ENCODE results near the gene SIX2.
"Not testable (repeated sequence)": the region's sequence is repeated elsewhere in the genome, so short reads cannot be mapped to it uniquely, and the experiment has no call there.

Gene SIX2

DNA sequence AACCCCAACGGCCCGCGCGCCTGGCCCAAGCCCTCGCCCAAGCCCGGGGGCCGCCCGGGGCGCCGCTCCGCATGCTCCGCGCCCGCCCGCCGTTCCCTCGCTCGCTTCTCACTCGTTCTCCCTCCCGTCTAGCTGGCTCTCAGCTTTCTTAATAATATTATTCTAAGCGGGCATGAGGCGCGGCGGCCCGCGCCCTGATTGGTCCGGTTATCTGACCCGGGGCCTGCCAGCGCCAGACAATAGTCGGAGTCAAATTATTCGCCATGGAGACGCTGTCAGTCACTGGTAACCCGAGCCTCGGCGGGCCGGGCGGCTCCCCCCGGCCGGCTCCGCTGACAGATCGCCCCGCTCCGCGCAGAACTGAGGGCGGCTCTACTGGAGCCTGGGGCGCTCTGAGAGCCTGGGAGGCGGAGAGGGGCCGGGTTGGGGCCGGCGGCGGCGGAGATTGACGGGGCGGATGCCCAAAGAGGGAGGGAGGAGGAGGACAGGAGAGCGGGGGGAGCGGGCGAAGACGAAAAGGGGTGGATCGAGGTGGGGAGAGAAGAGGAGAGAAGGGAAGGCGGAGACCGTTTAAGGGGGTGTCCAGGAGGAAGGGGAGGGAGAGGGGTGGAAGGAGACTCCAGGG is at the start of gene SIX2:
SIX2 (minus strand) TSS at position 150 of the 625 bp plus-strand sequence. CDS start 342 bp downstream, outside the sequence.
- no peak for DNase-seq (ENCODE audit: low read depth in 4 of 4, low spot score in 1 of 4)

DNA sequence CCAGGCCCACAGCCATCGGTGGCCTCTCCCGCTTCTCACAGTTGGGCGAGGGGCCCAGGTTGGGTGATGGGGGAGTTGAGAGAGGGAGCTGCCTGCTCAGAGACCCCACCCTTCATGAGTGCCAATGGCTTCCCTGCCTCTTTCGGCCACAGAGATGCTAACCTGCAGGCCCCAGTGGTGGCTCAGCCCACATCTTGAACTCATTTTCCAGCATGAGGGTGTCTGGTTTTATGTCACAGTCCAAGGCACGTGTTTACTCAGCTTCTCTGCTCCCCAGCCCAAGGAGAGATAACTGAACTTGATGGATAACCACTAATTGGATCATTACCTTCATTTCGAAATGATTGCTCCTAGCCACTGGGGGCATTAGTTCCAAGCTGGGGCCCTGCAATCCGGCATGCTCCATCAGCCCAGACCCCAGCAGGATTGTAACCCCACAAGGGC is 45.9 kb upstream of the SIX2 start:
- DNase-seq (ENCODE audit: low read depth in 4 of 4, low spot score in 1 of 4): no peak

DNA sequence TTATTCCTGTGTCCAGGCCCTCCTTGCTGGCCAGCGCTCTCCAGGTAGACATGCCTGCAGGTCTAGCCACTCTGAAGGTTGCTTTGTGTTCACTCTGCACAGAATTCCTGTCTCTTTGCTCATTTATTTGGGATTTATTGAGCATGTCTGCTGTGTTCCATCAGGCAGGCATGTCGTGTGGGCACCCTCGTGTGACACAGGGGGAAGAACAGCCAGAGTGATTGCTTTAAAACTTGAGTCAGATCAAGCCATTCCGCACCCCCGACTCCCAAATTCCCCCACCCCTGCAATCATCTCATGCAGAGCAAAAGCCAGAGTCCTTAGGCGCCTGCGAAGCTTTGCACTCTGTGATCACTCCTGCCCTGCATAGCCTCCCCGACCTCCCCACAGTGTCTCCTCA is 44.7 kb upstream of the SIX2 start:
- no peak for DNase-seq (ENCODE audit: low read depth in 4 of 4, low spot score in 1 of 4)

DNA sequence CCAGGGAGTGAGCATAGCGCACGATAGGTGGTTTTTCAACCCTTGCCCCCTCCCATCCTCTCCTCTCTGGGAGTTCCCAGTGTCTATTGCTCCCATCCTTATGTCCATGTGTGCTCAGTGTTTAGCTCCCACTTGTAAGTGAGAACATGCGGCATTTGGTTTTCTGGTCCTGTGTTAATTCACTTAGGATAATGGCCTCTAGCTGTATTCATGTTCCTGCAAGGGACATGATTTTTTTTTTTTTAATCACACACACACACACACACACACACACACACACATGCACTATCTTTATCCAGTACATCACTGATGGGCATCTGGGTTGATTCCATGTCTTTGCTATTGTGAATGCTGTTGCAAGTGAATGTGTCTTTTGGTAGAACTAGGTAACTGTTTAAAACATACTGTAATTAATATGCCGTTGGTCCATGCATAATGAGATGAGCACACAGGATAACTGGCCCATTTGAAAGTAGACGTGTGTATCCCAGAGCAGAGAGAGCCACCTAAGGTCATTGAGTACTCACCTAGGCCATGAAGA is 43.2 kb upstream of the SIX2 start:
- DNase-seq (ENCODE audit: low read depth in 4 of 4, low spot score in 1 of 4): no peak

DNA sequence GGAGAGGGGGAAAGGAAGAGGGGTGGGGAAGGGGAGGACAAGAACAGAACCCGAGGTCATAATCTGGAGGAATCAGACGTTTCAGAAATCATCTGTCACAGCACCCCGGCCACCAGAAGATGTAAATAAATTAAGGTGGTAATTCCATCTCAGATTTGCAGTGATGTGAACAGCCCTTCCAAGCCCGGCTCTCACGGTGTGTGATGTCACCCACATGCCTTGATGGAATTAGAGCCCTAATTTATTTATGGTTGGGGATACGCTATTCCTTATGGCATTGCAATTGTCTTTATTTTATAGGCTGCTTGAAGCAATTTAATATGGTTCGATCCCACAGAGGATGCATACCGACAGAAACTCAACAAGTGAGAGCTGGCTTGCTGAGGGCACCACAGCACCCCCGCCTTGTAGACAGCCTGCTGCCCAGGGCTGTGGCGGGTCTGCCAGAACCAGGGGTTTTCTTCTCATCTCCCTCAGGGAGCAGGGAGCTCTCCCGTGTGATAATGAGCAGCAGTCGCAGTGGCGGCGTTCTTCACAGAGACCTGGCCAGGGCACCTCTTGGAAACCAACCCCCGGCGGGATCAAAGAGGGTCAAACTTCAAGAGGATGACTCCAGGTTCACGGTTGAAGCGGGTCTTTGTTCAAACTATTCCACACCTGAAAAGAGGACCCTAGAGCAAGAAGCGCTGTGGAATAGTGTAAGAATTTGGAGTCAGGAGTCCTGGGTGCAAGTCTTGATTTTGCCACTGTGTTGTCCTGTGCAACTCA is 40.5 kb upstream of the SIX2 start:
- DNase-seq (ENCODE audit: low read depth in 4 of 4, low spot score in 1 of 4): no peak

DNA sequence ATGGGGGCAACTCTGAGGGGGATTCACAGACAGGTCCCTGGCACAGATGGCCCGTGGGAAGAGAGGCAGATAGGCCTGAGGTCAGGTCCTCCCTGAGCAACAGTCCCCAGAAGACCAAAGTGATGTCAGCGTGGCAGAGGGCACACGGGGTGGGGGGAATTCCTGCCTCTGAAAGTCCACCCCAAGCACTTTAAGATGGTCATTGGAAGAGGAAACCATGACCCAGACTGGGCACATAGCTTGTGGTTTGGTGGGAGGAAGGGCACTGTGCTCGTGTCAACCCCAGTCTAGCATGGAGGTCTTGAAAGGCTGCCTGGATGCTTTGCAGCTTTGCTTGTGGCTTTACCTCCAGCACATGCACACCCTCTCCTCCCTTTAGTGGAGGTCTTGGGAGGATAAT is 38.0 kb upstream of the SIX2 start:
- no peak for DNase-seq (ENCODE audit: low read depth in 4 of 4, low spot score in 1 of 4)

DNA sequence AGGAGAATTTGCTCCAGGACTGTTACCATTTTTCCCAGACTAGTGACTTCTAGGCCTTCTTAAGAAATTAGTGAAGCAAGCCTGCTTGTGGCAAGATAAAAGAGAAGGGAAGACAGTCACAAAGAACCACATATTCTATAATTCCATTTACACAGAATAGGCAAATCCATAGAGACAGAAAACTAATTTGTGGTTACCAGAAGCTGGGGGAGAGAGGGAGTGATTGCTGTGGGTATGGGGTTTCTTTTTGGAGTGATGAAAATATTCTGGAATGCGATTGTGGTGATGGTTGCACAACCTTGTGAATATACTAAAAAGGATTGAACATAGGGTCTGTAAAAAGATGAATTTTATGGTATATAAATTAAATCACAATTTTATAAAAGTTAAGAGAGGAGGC is 37.5 kb upstream of the SIX2 start:
- no peak for DNase-seq (ENCODE audit: low read depth in 4 of 4, low spot score in 1 of 4)

DNA sequence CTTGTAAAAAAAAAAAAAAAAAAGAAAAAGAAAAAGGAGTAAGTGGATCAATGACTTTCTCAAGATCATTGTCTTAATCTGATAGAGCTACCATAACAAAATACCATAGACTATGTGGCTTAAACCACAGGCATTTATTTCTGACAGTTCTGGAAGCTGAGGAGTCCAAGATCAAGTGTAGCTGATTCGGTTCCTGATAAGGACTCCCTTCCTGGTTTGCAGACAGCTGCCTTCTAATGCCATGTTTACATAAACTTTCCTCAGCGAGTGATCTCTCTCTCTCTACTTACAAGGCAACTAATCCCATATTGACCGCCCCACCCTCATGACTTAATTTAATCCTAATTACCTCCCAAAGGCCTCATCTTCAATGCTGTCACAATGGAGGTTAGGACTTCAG is 36.5 kb upstream of the SIX2 start:
- no peak for DNase-seq (ENCODE audit: low read depth in 4 of 4, low spot score in 1 of 4)

DNA sequence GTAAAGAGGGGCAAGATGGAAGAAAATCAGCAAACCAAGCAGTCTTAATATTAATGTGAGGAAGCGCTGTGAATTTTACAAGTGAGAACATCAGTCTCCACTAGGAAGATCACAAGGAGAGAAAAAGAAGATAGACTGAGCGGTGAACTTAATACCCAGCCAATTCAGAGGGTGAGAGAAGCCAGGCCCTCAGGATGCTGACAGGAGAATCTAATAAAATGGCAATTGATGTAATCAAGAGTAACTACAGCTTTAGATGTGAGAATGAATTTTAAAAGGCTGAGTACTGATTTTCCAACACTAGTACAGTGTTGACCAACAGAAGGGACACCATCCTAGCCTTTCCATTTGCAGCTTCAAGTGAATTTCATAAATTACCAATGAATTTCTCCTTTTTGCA is 35.7 kb upstream of the SIX2 start:
- no peak for DNase-seq (ENCODE audit: low read depth in 4 of 4, low spot score in 1 of 4)

DNA sequence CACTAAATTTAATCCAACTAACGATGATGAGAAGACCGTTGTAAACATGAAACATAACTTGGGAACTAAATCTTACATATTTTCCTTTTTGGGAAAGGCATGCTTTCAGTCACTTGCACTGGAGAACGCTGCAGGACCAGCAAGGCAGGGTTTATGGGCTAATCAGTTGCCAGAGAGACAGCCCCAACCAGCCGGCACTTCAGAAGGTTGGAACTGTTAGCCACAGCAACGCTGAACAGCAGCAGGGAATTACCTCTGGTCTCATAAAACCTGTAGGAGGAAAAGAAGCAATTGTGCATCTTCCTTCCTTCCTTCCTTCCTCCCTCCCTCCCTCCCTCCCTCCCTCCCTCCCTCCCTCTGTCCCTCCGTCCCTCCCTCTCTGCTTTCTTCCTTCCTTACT is 33.9 kb upstream of the SIX2 start:
- no peak for DNase-seq (ENCODE audit: low read depth in 4 of 4, low spot score in 1 of 4)

DNA sequence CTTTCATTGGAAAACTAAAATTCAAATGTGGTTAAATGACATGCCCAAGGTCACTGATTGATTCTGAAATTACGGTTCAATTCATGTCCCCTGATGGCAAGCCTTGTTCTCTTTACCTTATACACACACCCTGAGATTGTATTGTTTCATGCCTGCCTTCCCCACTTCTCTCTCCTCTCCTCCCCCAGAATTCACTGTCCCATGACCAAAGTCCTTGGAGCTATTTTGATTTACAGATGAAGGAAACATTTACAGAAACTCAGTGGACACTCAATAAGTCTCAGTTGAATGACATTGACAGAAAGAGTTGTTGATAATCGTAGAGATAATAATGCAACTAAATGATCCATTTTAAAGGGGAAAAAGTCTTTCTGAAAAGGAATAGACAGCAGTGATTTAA is 33.1 kb upstream of the SIX2 start:
- DNase-seq (ENCODE audit: low read depth in 4 of 4, low spot score in 1 of 4): no peak

DNA sequence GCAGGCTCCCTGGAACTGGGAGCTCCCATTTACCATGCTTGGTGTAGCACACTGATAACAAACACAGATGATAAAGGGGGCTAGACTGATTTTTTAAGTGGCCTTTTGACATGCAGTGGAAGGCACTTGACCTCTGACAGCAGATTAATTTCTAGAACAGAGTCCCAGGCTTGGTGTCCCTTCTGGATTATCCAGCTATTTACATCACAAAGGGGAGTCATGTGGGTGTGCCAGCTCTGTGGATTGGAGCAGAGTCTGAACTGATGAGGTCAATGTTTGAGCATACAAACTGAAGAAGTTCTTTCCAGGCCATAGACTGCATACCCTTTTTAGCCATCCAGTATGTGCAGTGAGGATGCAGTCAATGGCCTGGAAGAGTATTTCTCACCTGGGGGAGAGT is 31.5 kb upstream of the SIX2 start:
- DNase-seq (ENCODE audit: low read depth in 4 of 4, low spot score in 1 of 4): no peak

DNA sequence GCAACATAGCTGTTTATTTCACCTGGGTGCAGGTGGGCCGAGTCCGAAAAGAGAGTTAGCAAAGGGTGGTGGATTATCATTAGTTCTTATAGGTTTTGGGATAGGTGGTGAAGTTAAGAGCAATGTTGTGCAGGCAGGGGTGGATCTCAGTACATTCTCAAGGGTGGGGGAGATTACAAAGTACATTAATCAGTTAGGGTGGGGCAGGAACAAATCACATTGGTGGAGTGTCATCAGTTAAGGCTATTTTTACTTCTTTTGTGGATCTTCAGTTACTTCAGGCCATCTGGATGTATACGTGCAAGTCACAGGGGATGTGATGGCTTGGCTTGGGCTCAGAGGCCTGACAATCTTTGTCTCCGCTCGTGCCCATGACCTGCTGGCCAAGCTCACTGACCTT is 30.6 kb upstream of the SIX2 start:
- not testable (repeated sequence) for DNase-seq (ENCODE audit: low read depth in 4 of 4, low spot score in 1 of 4)

DNA sequence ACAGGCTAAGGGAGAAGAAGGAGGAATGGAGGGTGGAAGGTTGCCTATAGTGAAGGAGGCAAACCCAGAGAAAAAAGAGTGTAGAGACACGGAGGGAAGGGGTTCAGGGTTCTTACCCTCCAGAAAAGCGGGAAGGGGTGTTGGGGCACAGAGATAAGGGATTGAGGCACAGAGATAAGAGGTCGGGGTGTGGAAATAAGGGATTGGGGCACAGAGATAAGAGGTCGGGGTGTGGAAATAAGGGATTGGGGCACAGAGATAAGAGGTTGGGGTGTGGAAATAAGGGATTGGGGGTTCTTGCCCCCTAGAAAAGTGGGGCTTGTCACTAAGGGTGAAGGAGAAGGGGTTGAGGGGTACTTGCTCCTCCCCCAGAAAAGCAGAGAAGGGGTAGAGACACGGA is 29.6 kb upstream of the SIX2 start:
- DNase-seq (ENCODE audit: low read depth in 4 of 4, low spot score in 1 of 4): not testable (repeated sequence)

DNA sequence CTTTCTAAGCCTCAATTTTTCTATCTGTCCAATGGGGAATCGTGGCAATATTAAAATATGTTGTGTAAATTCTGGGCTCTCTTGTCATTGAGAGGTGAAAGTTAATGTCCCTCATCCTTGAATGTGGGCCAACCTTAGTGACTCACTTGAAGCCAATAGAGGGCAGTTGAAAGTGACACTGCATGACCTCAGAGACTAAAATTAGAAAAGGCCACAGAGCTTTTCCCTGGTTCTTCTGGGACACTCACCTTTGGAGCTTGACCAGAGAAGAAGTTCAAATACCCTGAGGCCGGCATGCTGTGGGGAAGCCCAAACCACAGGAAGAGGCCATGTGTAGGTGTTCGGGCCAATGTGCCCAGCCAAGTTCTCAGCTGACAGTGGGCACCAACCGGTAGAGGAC is 24.1 kb upstream of the SIX2 start:
- no peak for DNase-seq (ENCODE audit: low read depth in 4 of 4, low spot score in 1 of 4)

DNA sequence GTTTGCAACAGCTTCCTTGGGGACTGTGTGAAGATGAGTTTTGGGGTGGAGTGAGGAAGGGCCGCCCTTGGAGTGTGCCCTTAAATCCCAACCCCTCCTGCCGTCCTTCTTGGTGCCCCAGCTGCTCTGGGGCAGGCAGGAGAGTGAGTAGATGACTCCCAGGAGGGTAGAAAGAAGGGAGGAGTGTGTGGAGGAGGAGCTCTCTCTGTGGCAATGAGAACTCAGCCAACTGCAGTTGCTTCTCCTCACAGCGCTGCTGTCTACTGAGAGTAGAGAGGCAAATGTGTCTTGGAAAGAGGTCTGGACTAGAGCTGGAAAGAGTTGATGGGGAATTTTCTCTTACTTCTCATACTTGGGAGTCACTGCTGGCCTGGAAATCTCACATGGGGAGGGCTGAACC is 21.8 kb upstream of the SIX2 start:
- no peak for DNase-seq (ENCODE audit: low read depth in 4 of 4, low spot score in 1 of 4)

DNA sequence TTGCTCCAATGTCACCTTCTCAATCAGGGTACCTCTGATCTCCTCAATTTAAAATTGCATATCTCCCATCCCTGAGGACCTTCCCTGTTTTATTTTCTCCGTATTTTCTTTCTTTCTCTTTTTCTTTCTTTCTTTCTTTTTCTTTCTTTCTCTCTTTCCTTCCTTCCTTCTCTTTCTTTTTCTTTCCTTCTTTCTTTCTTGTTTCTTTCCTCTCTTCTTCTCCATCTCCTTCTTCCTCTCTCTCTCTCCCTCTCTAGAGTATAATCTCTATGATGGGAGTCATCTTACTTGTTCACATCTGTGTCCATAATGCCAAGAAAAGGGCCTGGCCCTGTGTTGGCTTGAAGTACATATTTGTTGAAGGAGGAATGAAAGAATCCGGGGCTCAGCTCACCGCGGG is 21.3 kb upstream of the SIX2 start:
- no peak for DNase-seq (ENCODE audit: low read depth in 4 of 4, low spot score in 1 of 4)

DNA sequence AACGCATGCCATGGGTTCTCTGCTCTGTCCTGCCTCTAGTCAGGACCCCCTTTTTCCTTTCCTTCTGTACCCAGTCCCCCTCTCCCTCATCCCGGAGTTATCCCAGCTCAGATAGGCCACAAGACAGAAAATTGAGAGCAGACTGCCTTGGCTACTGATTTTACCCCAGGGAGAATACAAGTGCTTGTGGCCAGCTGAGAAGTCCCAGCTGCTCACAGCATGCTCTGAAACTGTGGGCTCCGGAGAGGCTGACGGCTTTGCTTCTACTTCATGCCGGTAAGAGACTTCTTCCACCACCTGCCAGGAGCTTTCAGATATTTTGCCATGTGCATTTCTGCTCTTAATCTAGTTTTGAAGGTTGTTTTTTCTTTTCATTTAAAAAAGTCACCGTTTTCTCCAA is 20.0 kb upstream of the SIX2 start:
- DNase-seq (ENCODE audit: low read depth in 4 of 4, low spot score in 1 of 4): no peak

DNA sequence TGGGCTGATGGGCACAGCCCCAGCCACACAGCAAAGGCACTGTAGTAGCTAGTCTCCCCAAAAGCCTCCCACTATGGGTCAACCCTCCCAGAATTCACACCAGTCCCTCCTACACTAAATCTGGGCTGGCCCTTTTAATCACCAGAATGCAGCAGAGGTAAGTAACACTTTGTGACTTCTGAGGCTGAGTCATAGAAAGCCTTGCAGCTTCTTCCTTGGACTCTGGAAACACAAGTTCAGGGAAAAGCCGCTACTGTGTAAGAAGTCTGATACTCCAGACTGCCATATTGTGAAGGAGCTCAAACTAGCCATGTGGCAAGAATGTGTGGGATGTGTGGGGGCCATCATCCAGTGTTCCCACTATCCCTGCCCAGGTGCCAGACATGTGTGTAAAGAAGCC is 19.0 kb upstream of the SIX2 start:
- DNase-seq (ENCODE audit: low read depth in 4 of 4, low spot score in 1 of 4): no peak

DNA sequence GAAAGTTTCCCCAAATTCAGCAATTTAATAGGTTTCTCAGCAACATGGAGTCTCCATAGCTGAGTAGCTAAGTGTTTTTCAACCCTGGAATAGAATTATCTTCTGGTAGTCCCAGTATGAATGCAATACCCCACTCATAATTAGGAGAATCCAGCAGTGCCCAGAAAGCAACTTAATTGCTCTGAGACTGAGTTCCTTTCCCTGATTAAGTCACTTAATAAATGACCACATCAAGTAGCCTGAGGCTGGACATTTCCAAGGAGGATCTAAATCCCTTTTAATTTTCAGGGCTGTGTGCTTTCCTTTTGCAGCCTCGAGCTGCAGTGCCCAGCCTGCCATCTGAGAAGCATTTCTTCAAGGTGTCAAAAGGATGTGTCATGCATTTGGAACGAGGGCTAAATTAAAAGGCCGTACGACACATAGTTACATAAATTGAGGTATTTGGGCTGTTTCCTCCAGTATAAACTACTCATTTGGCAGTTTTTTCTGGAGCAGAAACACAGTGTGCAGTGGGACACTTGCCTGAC is 17.7 kb upstream of the SIX2 start:
- no peak for DNase-seq (ENCODE audit: low read depth in 4 of 4, low spot score in 1 of 4)

DNA sequence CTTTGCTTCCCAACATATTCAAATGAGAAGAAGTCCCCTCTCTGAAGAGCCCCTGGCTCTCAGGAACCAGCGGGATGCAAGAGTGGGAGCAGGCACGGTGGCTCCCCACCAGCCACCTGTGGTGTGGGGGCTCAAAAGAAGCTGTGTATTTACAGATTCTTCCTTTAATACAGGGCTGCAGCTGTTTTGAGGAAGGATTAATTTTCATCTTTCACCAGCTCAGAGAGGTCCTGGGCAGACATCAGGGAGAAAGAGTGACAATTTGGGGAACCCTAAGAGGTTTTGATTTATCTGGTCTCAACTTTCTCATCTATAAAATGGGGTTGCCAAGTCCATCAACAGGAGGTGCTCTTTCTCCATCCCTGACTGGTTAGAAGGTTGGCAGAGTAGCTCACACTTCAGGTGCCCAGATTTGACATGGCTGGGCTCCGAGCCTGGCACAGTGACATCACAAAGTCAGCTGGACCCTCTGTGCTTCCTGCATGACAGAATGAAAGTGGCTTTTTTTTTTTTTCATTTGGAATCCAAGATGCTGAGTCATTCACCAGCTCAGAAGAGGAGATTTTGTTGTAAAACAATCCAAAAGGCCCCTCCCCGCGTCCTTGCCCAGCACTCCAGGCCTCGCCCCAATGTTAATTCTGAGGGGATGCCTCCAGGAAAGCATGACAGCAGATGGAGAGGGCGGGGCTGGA is 15.5 kb upstream of the SIX2 start:
- no peak for DNase-seq (ENCODE audit: low read depth in 4 of 4, low spot score in 1 of 4)

DNA sequence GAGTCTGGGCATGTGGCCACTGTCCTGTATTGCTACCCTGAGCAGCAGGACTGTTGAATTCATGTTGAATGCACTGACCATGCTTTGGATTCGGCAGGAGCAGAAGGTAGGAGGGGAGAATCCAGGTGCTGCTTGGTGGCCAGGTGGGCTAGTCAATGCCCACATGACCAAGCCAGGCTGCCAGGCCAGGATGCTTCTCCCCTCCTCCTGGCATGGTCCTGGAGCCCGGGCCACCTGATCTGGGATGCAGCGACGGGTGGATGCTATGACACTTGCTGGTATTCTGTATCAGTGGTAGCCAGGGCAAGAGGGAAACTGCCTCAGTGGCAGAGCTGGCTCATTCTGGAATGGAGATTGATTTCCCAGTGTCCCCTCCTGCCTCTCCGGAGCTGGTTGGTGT is 14.8 kb upstream of the SIX2 start:
- no peak for DNase-seq (ENCODE audit: low read depth in 4 of 4, low spot score in 1 of 4)

All from stimulated activated CD4-positive, alpha-beta T cell treated with anti-CD3 and anti-CD28 coated beads, Interleukin-1b, Interleukin-23, amount 100 ng/mL, for 24 hours (primary cell).